Activated naive CD4-positive, alpha-beta T cell treated with Interleukin-2 at 50 U/mL for 16 hours (primary cell): ENCODE data around the gene NUP210.
"Not testable (repeated sequence)": the region's sequence is repeated elsewhere in the genome, so short reads cannot be mapped to it uniquely, and the experiment has no call there.

Experiments
- DNase-seq: peaks from one replicate; pipeline ENCODE4 v3.0.0-alpha.2; 2020

NUP210 gene

DNA sequence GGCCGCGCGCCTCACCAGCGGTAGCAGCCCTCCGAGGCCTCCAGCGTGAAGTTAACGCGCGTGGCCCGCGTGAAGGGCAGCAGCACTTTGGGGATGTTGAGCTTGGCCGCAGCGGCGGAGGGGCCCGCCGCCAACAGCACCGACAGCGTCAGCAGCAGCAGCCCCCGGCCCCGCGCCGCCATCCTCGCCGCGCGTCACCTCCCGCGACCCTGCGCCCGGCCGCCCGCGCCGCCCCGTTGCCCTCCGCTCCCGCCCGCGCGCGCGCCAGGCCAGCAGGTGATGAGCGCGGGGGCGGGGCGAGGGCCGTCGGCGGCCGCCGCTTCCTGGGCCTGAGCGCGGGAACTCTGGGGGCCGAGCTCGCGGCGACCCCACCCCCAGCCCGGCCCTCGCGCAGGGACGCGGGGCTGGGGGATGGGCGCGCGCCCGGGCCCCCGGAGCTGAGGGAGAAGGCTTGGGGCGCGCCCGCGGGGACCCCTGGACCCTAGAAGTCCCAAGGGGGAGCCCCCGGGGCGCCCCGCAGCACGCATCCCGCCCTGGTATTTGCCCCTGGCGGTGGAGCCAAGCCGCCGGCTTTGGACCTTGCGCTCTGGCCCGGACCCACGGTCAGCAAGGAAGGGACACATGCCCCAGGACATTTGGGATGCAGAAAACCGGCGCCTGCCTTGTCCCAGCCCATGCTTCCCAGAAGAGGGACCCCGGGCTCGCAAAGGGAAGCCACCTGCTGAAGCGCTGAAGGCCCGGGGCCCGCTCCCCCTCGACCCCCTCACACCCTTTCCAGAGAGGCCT lies at the start of gene NUP210:
Gene NUP210, minus strand, starts transcription at position 278 of the 786 bp plus-strand sequence. Its CDS starts 96 bp downstream, at position 182.
- DNase-seq = peak; percentile 59

DNA sequence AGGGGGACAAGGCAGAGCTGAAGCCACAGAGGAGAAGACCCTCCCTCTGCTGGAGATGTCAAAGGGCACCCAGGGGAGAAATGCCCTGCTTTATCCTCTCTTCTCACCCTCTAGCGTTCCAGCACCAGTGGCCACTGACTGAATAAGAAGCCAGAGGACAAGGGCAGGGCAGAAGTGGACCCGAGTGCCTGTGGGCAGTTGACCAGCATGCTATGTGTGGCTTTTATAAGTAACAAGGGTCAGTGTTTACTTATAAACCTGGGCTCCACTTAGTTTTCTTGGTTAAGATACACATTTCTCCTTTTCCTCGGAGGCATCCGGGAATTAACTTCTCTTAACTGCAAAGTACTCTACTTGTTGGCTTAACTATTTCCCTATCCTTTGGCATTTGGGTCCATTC lies 46.7 kb upstream of the NUP210 start:
- no peak for DNase-seq

DNA sequence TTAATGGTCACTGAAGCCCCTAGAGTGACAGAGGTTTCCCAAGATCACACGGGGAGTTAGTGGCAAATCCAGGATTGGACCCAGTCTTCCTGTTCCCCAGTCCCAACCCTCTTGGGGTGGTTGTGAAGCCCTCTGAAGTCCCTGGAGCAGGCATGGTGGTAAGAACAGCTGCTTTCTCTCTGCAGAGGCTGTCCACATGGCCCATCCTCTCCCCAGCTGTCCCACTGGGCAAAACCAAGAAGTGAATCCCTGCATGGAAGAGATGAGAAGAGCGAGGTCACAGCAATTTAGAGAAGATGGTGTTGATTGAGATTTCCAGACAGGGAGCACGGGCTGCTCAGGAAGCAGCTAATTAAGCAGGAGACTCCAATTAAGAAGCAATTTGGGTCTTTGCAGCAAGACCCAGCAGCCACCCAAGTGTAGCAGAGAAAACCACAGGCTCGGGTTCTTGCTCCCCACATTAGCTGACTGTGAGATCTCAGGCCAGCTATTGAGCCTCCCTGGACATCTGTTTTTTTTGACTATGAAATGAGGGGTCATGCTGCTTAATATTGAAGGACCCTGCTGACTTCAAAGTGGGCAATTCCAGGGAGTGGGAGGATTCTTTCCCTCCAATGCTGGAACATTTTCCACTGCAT lies 45.2 kb upstream of the NUP210 start:
- no peak for DNase-seq

DNA sequence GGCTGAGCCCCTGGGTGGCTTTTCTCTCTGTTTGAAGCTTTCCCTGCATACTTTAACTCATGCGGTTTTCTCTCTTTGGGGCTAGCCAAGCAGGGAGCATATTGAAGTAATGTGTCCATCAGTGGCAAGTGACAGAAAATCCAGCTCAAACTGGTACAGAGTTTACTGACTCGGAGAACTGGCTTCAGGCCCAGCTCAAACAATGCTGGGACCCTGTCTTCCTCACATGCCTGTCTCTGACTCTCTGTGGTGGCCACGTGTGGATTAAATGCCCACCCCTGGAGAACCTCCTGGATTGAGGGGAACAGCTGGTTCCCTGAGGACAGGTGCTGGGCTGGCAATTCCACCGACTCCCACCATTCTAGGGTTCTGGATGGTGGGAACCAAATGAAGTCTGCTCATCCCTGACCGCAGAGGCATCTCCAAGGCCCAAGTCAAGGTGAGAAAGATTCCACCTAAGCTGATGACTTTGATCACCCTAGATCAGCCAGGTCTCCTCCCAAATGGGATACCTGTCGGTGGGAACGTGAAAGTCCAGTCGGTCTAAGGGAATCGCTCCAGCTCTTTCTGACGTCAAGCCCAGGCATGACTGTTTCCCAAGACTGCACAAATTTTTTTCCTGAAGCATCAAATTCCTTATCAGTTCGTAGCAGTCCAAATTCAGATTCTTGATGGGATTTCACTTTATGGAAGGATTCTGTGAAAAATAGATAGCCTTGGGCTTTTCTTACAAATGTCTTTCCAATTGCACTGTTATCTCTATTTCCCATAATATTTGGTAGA lies 43.7 kb upstream of the NUP210 start:
- no peak for DNase-seq

DNA sequence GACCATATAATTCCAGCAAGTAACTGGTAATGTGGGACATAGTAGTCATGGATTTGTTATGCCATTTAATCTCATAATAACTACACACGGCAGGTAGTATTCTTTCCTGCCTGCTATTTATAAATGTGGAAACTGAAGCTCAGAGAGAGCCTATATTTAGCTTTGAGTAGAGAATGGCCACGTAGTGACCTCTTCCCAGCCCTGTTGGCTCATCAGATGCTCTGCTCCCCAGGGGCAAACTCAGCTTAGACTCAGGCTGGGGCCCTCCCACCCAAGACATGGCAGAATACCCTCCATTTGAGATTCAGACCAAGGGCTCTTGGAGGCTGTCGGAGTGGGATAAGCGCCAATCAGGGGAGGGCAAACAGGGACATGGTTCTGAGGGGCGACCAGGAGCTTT lies 42.7 kb upstream of the NUP210 start:
- DNase-seq = no peak

DNA sequence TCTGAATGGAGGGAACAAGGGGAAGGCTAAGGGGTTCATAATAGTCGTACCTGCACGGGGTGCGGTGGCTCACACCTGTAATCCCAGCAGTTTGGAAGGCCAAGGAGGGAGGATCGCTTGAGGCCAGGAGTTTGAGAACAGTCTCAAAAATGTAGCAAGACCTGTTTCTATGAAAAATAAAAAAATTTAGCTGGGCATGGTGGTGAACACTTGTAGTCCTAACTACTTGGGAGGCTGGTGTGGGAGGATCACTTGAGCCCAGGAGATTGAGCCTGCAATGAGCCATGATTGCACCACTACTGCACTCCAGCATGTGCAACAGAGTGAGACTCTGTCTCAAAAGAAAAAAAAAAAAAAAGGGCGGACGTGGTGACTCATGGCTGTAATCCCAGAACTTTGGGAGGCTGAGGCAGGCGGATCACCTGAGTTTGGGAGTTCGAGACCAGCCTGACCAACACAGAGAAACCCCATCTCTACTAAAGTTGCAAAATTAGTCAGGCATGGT lies 42.1 kb upstream of the NUP210 start:
- DNase-seq = no peak

DNA sequence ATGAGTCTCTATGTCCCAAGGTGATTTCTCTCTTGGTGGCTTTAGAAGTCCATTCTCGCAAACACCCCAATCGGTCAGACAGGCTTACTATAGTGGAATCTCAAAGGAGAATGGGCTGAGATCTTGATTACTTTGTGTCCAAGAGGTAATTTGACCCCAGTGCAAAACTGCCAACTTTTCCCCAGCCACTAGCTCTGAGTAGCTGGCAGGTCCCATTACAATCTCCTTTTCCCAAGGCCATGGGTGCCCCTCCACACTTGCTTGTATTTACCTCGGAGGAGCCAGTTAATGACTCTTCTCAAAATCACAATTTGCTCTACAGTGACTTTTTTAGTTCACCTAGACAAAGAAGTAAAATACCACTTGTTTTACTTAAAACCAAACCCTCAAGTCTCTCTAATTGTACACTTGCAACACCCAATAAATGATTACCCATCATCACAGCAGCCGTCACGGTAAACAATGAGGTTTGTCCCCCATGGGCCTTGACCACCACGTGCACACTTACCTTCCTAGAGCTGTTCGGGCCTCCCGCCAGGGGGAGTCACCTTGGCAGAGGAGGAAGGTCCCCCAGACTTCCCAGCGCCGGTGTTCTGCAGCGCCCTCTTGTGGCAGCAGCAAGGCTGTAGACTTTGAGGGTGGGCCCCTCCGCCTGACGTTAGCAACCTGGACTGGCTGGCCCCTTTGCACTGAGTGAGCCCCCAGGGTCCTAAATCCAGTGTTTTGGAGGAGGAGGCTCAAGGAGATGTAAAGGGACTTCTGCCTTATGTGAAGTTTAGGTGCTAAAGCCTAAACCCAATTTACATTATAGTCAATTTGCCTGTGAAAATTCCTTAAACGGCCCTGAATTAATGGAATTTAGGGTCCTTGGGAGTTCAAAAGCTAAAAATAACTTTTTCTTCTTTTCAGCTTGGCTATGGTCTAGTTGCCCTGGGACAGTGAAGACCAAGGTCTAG lies 41.3 kb upstream of the NUP210 start:
- DNase-seq = peak; percentile 74

DNA sequence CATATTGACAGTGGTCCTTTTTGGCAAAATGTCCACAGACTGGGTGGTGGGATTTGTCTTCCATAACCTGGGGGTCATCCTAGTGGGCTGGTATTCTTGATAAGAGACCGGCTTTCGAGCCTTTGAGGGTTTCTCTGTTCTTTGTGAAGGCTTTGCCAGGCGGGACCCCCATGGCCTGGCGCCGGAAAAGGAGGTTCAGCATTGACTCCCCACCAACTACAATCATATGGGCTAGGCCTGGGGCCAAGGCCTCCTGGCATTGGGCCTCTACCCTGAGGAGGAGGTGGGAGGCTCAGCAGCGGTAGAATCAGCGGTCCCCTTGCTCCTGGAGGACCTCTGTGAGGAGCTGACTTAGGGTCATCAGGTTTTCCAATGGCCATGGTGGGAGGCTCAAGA lies 40.2 kb upstream of the NUP210 start:
- no peak for DNase-seq

DNA sequence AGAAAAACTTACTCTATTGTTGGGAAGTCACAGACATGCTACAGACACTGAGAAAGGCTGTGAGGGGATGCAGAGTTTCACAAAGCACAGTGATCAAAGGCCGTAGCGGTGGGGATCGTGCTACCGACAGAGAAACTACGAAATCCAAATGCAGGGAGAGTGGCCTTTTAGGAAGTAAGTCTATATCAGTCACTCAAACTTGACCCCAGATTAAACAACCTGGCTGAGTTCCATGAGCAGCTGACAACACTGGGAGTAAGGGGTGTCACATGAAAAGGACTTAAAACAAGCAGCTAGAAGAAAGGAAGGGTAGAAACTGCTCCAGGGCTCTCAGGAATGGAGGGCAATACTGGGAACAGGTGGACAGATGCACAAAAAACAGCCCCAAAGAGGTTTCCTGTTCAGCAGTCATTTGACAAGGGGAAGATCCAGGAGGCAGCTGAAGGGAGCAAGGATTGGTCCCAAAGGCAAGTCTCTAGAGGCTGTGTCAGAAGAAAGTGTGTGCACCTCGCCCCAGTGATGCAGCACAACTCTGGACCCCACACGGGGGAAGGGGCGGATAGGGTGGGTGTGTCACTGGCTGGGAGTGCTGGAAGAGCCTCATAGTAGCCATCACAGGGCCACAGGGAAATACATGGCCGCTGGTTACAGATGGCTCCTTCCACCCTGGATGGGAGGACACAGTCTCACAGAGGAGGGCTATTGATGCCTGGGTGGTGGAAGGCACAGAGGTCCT lies 39.7 kb upstream of the NUP210 start:
- DNase-seq = no peak

DNA sequence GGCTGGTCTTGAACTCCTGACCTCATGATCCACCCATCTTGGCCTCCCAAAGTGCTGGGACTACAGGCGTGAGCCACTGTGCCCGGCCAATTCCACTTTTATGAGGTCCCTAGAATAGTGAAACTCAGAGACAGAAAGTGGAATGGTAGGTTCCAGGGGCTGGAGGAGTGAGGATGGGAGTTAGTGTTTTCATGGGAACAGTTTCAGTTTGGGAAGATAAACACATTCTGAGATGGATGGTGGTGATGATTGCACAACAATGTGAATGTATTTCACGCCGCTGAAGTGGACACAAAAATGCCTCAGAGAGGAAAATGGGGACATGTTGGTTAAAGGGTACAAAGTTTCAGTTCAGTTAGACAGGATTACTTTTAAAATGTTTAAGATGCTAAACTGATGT lies 37.5 kb upstream of the NUP210 start:
- DNase-seq = no peak

DNA sequence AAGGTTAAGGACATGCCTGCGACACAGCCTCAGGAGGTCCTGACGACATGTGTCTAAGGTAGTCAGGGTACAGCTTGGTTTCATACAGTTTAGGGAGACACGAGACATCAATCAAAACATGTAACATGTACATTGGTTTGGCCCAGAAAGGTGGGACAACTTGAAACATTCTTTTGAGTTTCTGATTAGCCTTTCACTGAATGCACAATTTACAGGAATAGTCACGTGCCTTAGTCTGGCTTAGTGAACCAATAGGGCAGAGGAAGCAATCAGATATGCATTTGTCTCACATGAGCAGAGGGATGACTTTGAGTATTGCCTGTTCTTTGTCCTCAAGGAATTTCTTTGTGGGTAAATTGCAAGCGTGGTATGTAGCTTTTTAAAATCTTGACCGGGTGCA lies 35.5 kb upstream of the NUP210 start:
- DNase-seq = no peak

DNA sequence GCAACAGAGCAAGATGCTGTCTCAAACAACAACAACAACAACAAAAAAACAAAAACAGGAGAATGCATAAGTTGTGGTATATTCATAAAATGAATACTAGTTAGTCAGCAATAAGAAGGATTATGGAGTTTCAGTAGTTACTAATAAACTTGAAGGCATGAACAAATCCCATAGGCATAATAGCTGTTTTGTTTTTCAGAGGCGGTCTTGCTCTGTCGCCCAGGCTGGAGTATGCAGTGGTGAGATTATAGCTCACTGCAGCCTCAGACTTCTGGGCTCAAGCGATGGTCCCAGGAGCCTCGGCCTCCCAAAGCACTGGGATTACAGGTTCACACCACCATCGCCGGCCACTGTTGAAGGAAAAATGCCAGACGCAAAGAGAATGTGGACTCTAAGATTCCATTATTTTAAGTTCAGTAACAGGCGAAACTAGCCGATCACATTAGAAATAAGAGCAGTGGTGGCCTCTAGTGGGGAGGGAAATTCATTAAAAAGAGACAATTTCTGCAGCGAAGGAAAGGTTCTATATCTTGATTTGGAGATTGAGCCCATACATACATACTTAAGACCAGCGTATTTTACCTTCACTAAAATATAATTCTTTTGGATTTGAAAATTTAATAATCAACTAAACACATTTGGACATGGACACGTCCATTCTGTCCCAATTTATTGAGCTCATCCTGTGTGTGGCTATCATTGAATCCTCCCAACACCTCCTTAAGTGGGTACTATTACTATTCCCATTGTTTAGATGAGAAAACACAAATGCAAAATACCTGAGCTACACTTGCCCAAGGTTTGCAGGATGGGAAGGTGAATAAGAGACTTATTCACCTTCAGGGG lies 32.6 kb upstream of the NUP210 start:
- peak; percentile 32 for DNase-seq

DNA sequence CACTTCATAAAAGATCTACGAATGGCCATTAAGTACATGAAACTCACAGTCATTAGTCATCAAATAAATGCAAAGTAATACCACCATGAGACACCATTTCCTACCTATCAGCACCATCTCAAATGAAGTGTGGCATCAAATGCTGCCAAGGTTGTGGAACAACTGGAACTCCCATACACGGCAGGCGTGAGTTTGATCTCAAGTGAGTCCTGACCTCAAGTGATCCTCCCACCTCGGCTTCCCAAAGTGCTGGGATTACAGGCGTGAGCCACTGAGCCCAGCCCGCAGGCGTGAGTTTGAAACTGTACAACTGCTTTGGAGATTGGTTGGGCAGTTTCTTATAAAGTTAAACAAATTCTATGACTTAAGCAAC lies 31.2 kb upstream of the NUP210 start:
- DNase-seq = peak; percentile 43

DNA sequence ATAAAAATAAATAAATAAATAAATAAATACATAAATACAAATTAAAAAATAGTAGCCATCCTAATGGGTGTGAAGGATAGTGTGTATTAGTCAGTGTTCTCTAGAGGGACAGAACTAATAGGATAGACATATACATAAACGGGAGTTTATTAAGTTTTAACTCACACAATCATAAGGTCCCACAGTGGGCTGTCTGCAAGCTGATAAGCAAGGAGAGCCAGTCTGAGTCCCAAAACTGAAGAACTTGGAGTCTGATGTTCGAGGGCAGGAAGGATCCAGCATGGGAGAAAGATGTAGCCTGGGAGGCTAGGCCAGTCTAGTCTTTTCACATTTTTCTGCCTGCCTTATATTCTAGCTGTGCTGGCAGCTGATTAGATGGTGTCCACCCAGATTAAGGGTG lies 22.8 kb upstream of the NUP210 start:
- not testable (repeated sequence) for DNase-seq

DNA sequence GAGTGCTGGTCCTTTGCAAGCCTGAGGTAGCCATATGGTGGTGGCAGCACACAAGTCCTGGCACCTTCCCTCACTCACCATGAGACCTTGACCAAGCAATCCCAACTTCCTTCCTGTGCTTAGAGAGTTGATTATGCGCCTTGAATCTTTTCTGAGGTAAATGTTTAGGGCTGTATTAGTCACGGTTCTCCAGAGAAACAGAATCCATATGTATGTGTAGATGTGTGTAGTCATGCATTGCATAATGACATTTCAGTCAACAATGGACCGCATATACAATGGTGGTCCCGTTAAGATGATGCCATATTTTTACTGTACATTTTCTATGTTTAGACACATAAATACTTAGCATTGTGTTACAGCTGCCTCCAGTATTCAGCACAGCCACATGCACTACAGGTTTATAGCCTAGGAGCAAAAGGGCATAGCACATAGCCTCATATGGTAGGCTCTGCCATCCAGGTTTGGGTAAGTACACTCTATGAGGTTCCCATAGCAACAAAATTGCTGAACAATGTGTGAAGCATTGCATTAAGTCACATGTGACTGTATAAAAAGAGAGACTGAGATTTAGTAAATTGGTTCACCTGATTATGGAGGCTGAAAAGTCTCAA lies 20.2 kb upstream of the NUP210 start:
- DNase-seq = no peak

DNA sequence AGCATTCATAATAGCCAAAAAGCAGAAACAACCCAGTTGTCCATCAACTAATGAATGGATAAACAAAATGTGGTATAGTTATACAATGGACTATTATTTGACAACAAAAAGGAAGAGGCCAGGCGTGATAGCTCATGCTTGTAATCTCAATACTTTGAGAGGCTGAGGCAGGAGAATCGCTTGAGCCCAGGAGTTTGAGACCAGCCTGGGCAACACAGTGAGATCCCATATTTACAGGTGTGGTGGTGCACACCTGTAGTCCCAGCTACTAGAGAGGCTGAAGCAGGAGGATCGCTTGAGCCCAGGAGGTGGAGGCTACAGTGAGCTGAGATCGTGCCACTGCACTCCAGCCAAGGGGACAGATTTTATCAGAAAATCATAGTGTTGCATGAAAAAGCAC lies 16.1 kb upstream of the NUP210 start:
- DNase-seq = not testable (repeated sequence)

DNA sequence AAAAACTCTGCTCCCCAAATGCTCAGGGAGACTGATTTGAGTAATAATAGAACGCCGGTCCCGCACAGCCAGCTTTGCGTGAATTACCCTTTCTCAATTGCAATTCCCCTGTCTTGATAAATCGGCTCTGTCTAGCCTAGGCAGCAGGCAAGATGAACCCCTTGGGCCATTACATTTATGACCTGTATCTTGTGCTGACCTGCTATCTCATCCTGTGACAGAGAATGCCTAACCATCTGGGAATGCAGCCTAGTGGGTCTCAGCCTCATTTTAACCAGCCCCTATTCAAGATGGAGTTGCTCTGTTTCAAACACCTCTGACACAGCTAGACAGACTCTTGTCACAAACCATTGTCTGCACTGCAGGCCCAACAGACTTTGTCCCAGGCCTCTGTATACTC lies 13.8 kb upstream of the NUP210 start:
- no peak for DNase-seq

DNA sequence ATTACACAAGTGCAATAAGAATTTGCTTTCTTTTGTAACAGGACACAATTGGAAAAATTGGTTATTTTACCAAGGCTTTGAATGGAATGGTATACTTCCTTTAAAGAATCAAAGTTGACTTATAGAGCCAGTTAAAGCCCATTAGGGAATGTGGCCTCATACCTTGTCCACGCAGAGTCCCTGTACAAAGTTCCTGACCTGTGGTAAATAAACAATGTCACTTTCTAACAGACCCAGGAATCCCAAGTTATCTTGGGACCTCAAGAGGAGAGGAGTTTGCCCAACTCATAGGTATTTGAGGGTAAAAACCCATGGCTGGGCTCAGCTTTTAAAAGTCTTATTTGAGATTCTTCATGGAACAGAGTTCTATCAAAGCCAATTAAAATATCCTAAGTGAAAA lies 12.0 kb upstream of the NUP210 start:
- no peak for DNase-seq

DNA sequence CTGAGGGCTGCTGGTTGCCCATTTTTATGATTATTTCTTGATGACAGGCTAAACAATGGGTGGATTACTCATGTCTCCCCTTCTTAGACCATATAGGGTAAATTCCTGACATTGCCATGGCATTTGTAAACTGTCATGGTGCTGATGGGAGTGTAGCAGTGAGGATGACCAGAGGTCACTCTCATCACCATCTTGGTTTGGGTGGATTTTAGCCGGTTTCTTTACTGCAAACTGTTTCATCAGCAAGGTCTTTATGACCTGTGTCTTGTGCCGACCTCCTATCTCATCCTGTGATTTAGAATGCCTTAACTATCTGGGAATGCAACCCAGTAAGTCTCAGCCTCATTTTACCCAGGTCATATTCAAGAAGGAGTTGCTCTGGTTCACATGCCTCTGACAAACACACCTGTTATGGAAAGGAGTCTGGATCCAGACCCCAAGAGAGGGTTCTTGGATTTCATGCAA lies 10.3 kb upstream of the NUP210 start:
- DNase-seq = not testable (repeated sequence)

DNA sequence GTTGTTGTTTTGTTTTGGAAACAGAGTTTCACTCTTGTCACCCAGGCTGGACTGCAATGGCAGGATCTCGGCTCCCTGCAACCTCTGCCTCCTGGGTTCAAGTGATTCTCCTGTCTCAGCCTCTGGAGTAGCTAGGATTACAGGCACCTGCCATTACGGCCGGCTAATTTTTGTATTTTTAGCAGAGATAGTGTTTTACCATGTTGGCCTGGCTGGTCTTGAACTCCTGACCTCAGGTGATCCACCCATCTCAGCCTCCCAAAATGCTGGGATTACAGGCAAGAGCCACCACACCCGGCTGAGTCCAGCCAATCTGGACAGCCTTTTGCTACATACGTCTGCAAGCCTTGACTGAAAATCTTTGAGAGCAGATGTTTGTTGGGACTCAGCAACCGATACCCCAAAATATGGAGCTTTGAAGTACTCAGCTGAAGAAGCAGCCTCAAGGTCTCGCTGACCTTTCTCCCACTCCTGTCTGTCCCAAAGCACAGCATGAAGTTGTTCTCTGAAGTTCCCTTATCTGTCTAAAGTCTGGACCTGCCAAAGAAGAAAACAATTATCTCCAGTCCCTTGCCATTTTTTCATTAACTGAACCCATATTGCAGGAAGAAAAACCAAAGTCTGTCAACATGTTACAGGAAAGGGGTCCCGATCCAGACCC lies 9.6 kb upstream of the NUP210 start:
- DNase-seq = no peak
